Cardiac muscle cell (in vitro differentiated cells and primary cell): ENCODE results near the gene TARBP1. TPM values are rescaled to one million over a fixed set of nuclear protein-coding genes. Genes with fewer than 3 reads are reported as not detected.
A peak's percentile ranks its signal among the peaks of the same experiment; 100 is the strongest.

ENCODE experiments used
- DNase-seq, 2 donors: peaks; one replicate each; pipeline versions ENCODE4 v3.0.0 to v3.0.0-alpha.2; 2010 to 2017; ENCODE audit warnings: low read depth in 1 of 2, low spot score in 1 of 2
- H3K27ac ChIP-seq: fragments of 200-600 bp; sonication (generic); 2 replicates; pipeline ENCODE4 v1.5.1; 2016
- H3K27me3 ChIP-seq: fragments of 200-600 bp; sonication (generic); 2 replicates; pipeline ENCODE4 v1.6.0; 2016; ENCODE audit warnings: control low read depth
- H3K36me3 ChIP-seq: fragments of 200-600 bp; sonication (generic); 2 replicates; pipeline ENCODE4 v1.5.1; 2016; ENCODE audit warnings: control low read depth
- H3K4me1 ChIP-seq: fragments of 200-600 bp; sonication (generic); 2 replicates; pipeline ENCODE4 v1.8.1; 2017; ENCODE audit warnings: low read depth, mild to moderate bottlenecking, mixed run types
- H3K4me3 ChIP-seq: fragments of 200-600 bp; sonication (generic); 2 replicates; pipeline ENCODE4 v1.5.1; 2016; ENCODE audit warnings: mild to moderate bottlenecking
- H3K9me3 ChIP-seq: fragments of 200-600 bp; sonication (generic); 2 replicates; pipeline ENCODE4 v1.5.1; 2017; ENCODE audit warnings: low read depth, mild to moderate bottlenecking, control low read depth
- CTCF ChIP-seq: IDR thresholded peaks from 2 replicates; pipeline ENCODE4 v1.5.1; 2012; ENCODE audit warnings: low read depth, mild to moderate bottlenecking, low read length
- polyA plus RNA-seq: library from polyadenylated mRNA; unstranded; fragments of >200 nt; fragmentation: Nextera tagmentation; extraction: Ambion mirVana; gene quantifications from 2 replicates; pipeline ENCODE4 v1.2.1, GENCODE V29; 2016
- total RNA-seq: library from RNA; depleted of rRNA; stranded (reverse); fragments of >200 nt; gene quantifications from 2 replicates; pipeline ENCODE4 v1.2.3, GENCODE V29; 2016

The TARBP1 gene
- total and polyA plus RNA-seq, 2 experiments from 2014 or later = 25.6 to 34.3 TPM

DNA sequence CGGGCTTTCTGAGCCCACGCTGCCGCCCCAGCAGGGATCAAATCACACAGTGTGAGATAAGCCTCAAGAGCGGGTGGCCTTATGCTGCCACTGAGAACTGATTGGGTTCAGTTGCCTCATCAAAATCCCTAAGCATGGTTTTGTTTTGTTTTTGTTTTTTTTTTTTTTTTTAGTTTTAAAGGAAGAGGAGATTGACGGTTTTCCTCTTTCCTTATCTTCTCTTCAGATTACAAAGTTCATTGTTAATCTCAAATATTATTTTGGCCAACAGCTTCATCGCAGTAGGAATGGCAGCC lies 105.1 kb downstream of the TARBP1 start:
- Histone ChIP-seq H3K36me3 (peaks cover 10% of the 10 kb centered on the region), H3K27me3 (peaks cover 10% of the 10 kb centered on the region), H3K4me1 (peaks cover 13% of the 10 kb centered on the region), H3K4me3 (peak overlapping the region; percentile 67), H3K9me3 (no peaks in the 10 kb centered on the region), H3K27ac (peak overlapping the region; percentile 90)
- no peak for DNase-seq
- no peak for TF ChIP-seq CTCF

GRCh38 chr1:234373064-234373958 lies 105.7 kb downstream of the TARBP1 start, which contains the start of gene COA6:
Gene COA6, plus strand, starts transcription at chr1:234373456. Its CDS starts 11 bp downstream, at chr1:234373467.
- no peak for TF ChIP-seq CTCF
- peaks cover 10% of the 10 kb centered on the region for H3K36me3 ChIP-seq
- H3K27ac ChIP-seq = peak within 1 kb of the TSS; percentile 90
- H3K4me3 ChIP-seq = peak within 1 kb of the TSS; percentile 67
- H3K27me3 ChIP-seq = peaks cover 16% of the 10 kb centered on the region
- DNase-seq = peak; percentile 97 to 98
- H3K4me1 ChIP-seq = peaks cover 13% of the 10 kb centered on the region
- H3K9me3 ChIP-seq = no peaks in the 10 kb centered on the region

GRCh38 chr1:234372011-234372757 lies 106.8 kb downstream of the TARBP1 start:
- no peak overlapping the region for H3K27ac ChIP-seq
- peak in 1 of 2 donors; percentile 3 for DNase-seq
- H3K36me3 ChIP-seq = peaks cover 10% of the 10 kb centered on the region
- H3K9me3 ChIP-seq = no peaks in the 10 kb centered on the region
- TF ChIP-seq CTCF = no peak
- peaks cover 13% of the 10 kb centered on the region for H3K4me1 ChIP-seq
- peaks cover 16% of the 10 kb centered on the region for H3K27me3 ChIP-seq
- H3K4me3 ChIP-seq = peak overlapping the region; percentile 67

- H3K9me3 ChIP-seq = no peaks in the 10 kb centered on the region
- H3K27ac ChIP-seq = no peak overlapping the region
- H3K4me3 ChIP-seq = no peak overlapping the region
- no peak for DNase-seq
- H3K27me3 ChIP-seq = peaks cover 16% of the 10 kb centered on the region
- no peak for TF ChIP-seq CTCF
- H3K36me3 ChIP-seq = peaks cover 8% of the 10 kb centered on the region
- H3K4me1 ChIP-seq = peaks cover 13% of the 10 kb centered on the region
Measured at GRCh38 chr1:234371414-234371813, 107.6 kb downstream of the TARBP1 start.

- no peak overlapping the region for H3K4me3 ChIP-seq
- H3K4me1 ChIP-seq = peaks cover 13% of the 10 kb centered on the region
- no peak for TF ChIP-seq CTCF
- H3K27ac ChIP-seq = no peak overlapping the region
- H3K9me3 ChIP-seq = no peaks in the 10 kb centered on the region
- peak in 1 of 2 donors; percentile 31 for DNase-seq
- no peaks in the 10 kb centered on the region for H3K36me3 ChIP-seq
- H3K27me3 ChIP-seq = peaks cover 19% of the 10 kb centered on the region
Measured at GRCh38 chr1:234369784-234370183, 109.2 kb downstream of the TARBP1 start.
